ENCODE measurements around the gene PPP3CA. TPM values are rescaled to one million over a fixed set of nuclear protein-coding genes. Genes with fewer than 3 reads are reported as not detected.

Gene PPP3CA
- total and polyA plus RNA-seq, 2 of the 8 experiments (the other 6 are each of a cell fraction or from before 2014, with no cell fraction given) = 7.9 to 35.0 TPM

- H3K18ac ChIP-seq (ENCODE audit: extremely low read depth, low read length) = no peak overlapping the region
- H2BK15ac ChIP-seq (ENCODE audit: low read length) = no peak overlapping the region
- ChIA-PET POLR2A (ENCODE audit: partially characterized antibody) (no interaction called here), CTCF (ENCODE audit: partially characterized antibody) (interaction anchor here (0.6 kb wide), 1 partner anchor 27 kb away, joined by 5 read pairs; no protein-coding TSS in a partner anchor)
- no peaks in the 10 kb centered on the region for H3K23me2 ChIP-seq (ENCODE audit: low read depth, low read length)
- no peak overlapping the region for H3K27ac ChIP-seq (ENCODE audit: low read depth, low read length)
- H4K20me1 ChIP-seq (replicated peaks in 1 of 2; ENCODE audit: control insufficient read depth in 1 of 2, insufficient read depth in 2 of 2, low read length in 2 of 2) = no peaks in the 10 kb centered on the region
- DNase-seq (ENCODE audit: low read depth in 1 of 2, low spot score in 2 of 2) = no peak
- H2BK12ac ChIP-seq (ENCODE audit: low read depth, low read length) = no peak overlapping the region
- H3K4me2 ChIP-seq (ENCODE audit: insufficient read depth in 1 of 2, low read depth in 2 of 2, low read length in 2 of 2) = no peak overlapping the region
- no peak overlapping the region for H2BK5ac ChIP-seq (ENCODE audit: low read depth, low read length)
- peak overlapping the region in 1 of 4 experiments; percentile 13; a peak in 1 of 7 replicates for H3K9ac ChIP-seq (replicated peaks in 1 of 4; ENCODE audit: extremely low read depth in 1 of 4, low read depth in 3 of 4, low read length in 3 of 4)
- no peak overlapping the region for H3K14ac ChIP-seq (ENCODE audit: insufficient read length)
- H2AK5ac ChIP-seq (ENCODE audit: low read depth, low read length) = no peak overlapping the region
- FAIRE-seq = no peak
- peaks cover 0 to 4% (median 1%) of the 10 kb centered on the region in 4 experiments; a peak in 3 of 7 replicates for H3K4me1 ChIP-seq (replicated peaks in 1 of 4; ENCODE audit: control insufficient read depth in 3 of 4, insufficient read depth in 4 of 4, low read length in 3 of 4)
- no peaks in the 10 kb centered on the region for H3K79me1 ChIP-seq (ENCODE audit: low read depth, low read length)
- no peak overlapping the region for H3K4ac ChIP-seq (replicated peaks; ENCODE audit: insufficient read length, low read depth, low read length)
- no peak overlapping the region for H3K23ac ChIP-seq (ENCODE audit: insufficient read length)
- H3K9me3 ChIP-seq (ENCODE audit: insufficient read depth in 2 of 2, low read depth in 1 of 2, low read length in 1 of 2) = no peaks in the 10 kb centered on the region
- H3K4me3 ChIP-seq (ENCODE audit: extremely low read depth in 1 of 4, insufficient read depth in 2 of 4, low read depth in 3 of 4, low read length in 4 of 4) = no peak overlapping the region
- H4K8ac ChIP-seq (ENCODE audit: extremely low read depth, insufficient read depth, low read length) = no peak overlapping the region
- H3K56ac ChIP-seq (replicated peaks; ENCODE audit: insufficient read length, low read depth, low read length) = no peak overlapping the region
- H4K5ac ChIP-seq (ENCODE audit: insufficient read length, low read depth, low read length) = no peak overlapping the region
- no peak overlapping the region for H4K91ac ChIP-seq (replicated peaks; ENCODE audit: insufficient read length, low read length)
- no peaks in the 10 kb centered on the region; a peak in 1 of 8 replicates for H3K36me3 ChIP-seq (ENCODE audit: control insufficient read depth in 2 of 4, insufficient read depth in 4 of 4, low read length in 3 of 4)
- peaks cover 0 to 26% of the 10 kb centered on the region in 2 experiments; a peak in 2 of 4 replicates for H3K79me2 ChIP-seq (ENCODE audit: control insufficient read depth in 1 of 2, insufficient read depth in 2 of 2, low read length in 2 of 2)
- no peak overlapping the region for H2BK20ac ChIP-seq (ENCODE audit: low read length)
- H2BK120ac ChIP-seq (replicated peaks; ENCODE audit: low read depth, low read length) = no peak overlapping the region
- 91% methylated on average over 4 of the region's 4 CpGs; no CpG with 5 or more reads in 1 of the 2 experiments for WGBS, 2 experiments (ENCODE audit: extremely low coverage in 1 of 2, insufficient coverage in 1 of 2, insufficient read length in 1 of 2, insufficient replicate concordance in 2 of 2, low coverage in 1 of 2, low lambda C conversion rate in 2 of 2, missing lambda C conversion rate in 1 of 2)
- no peak overlapping the region for H2AFZ ChIP-seq (ENCODE audit: low read length)
- H3K27me3 ChIP-seq (replicated peaks in 1 of 4; ENCODE audit: control insufficient read depth in 3 of 4, extremely low read depth in 1 of 4, insufficient read depth in 3 of 4, low read length in 3 of 4) = peaks cover 0 to 2% (median 0%) of the 10 kb centered on the region in 4 experiments; a peak in 1 of 7 replicates
- no peak for TF ChIP-seq TCF12 (IDR thresholded peaks at IDR 0.05; ENCODE audit: low read depth, low read length)
- TF ChIP-seq USF2 (IDR thresholded peaks at IDR 0.05; ENCODE audit: low read length) = no peak
- no peak for TF ChIP-seq ASH2L (IDR thresholded peaks at IDR 0.05; ENCODE audit: low read length)
- no peak for TF ChIP-seq CTCF (IDR thresholded peaks at IDR 0.05; ENCODE audit: control extremely low read depth in 1 of 3, insufficient read depth in 1 of 3, low read depth in 1 of 3, low read length in 3 of 3)
- TF ChIP-seq TAF1 (IDR thresholded peaks at IDR 0.05; ENCODE audit: low read depth, low read length) = no peak
- TF ChIP-seq ATF2 (IDR thresholded peaks at IDR 0.05; ENCODE audit: low read length) = no peak
- TF ChIP-seq RXRA (IDR thresholded peaks at IDR 0.05; ENCODE audit: insufficient read depth, low read depth, low read length) = no peak
- no peak for TF ChIP-seq CEBPB (IDR thresholded peaks at IDR 0.05; ENCODE audit: low read depth, low read length)
- no peak for TF ChIP-seq SIX5 (IDR thresholded peaks at IDR 0.05; ENCODE audit: low read depth, low read length)
Measured at GRCh38 chr4:101200561-101200960, 146.8 kb downstream of the PPP3CA start.

All from H1 (cell line).